Mesodermal cell (in vitro differentiated cells): ENCODE measurements around the gene TCL1A.

Experiments used
- H3K27ac ChIP-seq: 2 replicates; pipeline ENCODE4 v1.7.0; 2013; ENCODE audit warnings: mild to moderate bottlenecking, low read depth, low read length, moderate library complexity; ENCODE audit not compliant: severe bottlenecking
- H3K36me3 ChIP-seq: 2 replicates; pipeline ENCODE4 v1.7.1; 2013; ENCODE audit warnings: mild to moderate bottlenecking, low read length, moderate library complexity; ENCODE audit not compliant: control insufficient read depth, insufficient read depth
- H3K4me1 ChIP-seq: one replicate; pipeline ENCODE4 v1.7.1; 2013; ENCODE audit warnings: mild to moderate bottlenecking, low read length; ENCODE audit not compliant: insufficient read depth, control insufficient read depth, poor library complexity, severe bottlenecking
- H3K4me3 ChIP-seq: 2 replicates; pipeline ENCODE4 v1.7.0; 2013; ENCODE audit warnings: low read length, control low read depth, mild to moderate bottlenecking; ENCODE audit not compliant: insufficient read depth, poor library complexity, severe bottlenecking; ENCODE audit errors: extremely low read depth
- H3K9me3 ChIP-seq: 2 replicates; pipeline ENCODE4 v1.7.1; 2013; ENCODE audit warnings: mild to moderate bottlenecking, low read length, moderate library complexity; ENCODE audit not compliant: control insufficient read depth
- WGBS, 2 experiments: methylation state at CpG; one replicate each; pipeline ENCODE4 v1.1.5; 2013; ENCODE audit warnings: missing lambda C conversion rate in 2 of 2; ENCODE audit not compliant: insufficient coverage in 2 of 2; 5-methylcytosine and 5-hydroxymethylcytosine counted together

TCL1A gene

DNA sequence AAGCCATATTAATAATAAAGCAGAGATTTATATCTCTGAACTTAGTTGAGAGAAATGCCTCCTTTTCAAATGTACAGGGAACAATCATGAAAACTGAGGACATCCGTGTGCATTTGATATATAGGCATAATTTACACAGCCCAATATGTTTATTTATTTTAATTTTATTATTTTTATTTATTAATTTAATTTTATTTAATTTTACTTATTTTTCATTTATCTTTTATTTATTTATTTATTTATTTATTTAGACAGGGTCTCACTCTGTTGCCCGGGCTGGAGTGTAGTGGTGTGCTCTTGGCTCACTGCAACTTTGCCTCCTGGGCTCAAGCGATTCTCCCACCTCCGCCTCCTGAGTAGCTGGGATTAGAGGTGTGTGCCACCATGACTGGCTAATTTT lies 8.4 kb downstream of the TCL1A start:
- Histone ChIP-seq H3K4me1 (peaks cover 3% of the 10 kb centered on the region), H3K36me3 (no peaks in the 10 kb centered on the region), H3K4me3 (no peak overlapping the region), H3K9me3 (no peaks in the 10 kb centered on the region), H3K27ac (no peak overlapping the region)
- 89% methylated on average over 2 of the region's 4 CpGs; no CpG with 5 or more reads in 1 of the 2 experiments for WGBS, 2 experiments

DNA sequence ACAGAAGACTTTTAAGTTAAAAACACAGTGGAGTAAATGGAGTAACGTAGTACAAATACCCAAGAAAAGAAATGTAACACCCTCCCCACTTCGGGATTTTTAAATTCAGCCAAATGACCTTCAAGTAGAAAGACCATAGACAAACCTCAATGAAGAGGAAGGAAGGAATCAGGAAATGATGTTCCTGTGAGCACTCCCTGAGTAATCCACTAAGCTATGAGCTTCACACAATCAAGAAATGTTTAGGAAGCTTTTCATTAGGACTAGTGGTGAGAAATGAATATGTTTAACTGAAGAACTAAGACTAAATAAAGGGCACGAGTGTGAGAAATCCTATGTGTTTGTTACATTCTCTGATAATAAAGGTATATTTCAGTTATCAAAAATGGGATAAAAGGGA lies 10.1 kb downstream of the TCL1A start:
- 100% methylated on average over 1 to 2 of the region's 3 CpGs for WGBS, 2 experiments
- Histone ChIP-seq H3K4me1 (peaks cover 3% of the 10 kb centered on the region), H3K36me3 (no peaks in the 10 kb centered on the region), H3K9me3 (no peaks in the 10 kb centered on the region), H3K27ac (no peak overlapping the region), H3K4me3 (no peak overlapping the region)

DNA sequence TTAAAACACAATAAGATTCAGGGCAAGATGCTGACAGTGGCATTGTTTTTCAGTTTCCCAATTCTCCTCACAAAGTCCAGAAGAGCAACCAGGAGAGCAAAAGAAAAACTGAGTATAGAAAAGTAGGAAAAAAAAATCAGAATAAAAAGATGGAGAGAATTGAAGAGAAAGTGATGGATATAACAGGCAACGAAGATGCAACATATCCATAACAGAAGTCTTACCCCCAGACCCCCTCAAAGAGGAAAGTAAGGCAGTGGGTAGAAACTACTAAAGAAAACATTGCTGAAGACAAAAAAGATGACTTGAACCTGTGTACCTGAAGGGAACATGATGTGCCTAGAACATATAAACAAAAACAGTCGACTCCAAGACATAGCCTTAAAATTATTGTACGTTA lies 10.6 kb downstream of the TCL1A start:
- H3K4me1 ChIP-seq = peaks cover 3% of the 10 kb centered on the region
- no peak overlapping the region for H3K4me3 ChIP-seq
- H3K36me3 ChIP-seq = no peaks in the 10 kb centered on the region
- H3K9me3 ChIP-seq = no peaks in the 10 kb centered on the region
- no CpG with 5 or more reads among the region's 3 CpGs for WGBS, 2 experiments
- no peak overlapping the region for H3K27ac ChIP-seq

DNA sequence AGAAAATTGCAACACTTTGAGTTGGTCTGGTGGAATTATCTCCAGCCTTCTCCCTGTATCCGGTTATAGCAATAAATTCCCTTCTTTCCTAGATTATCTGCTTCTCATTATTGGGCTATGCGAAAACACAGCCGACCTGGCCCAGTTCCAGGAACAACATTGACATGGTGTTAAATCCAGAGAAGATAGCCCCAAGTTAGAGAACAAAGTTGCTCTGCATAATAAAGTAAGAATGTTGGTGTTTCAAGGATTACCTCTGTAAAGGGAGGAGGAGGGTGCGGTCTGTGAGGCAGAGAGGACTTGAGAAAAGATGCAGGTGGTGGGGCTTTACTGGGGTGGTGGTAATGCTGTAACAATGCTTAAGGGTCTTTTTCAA lies 12.1 kb downstream of the TCL1A start:
- Histone ChIP-seq H3K4me3 (no peak overlapping the region), H3K9me3 (no peaks in the 10 kb centered on the region), H3K4me1 (peaks cover 3% of the 10 kb centered on the region), H3K27ac (no peak overlapping the region), H3K36me3 (no peaks in the 10 kb centered on the region)
- 61 to 63% methylated on average over 3 to 4 of the region's 4 CpGs for WGBS, 2 experiments

DNA sequence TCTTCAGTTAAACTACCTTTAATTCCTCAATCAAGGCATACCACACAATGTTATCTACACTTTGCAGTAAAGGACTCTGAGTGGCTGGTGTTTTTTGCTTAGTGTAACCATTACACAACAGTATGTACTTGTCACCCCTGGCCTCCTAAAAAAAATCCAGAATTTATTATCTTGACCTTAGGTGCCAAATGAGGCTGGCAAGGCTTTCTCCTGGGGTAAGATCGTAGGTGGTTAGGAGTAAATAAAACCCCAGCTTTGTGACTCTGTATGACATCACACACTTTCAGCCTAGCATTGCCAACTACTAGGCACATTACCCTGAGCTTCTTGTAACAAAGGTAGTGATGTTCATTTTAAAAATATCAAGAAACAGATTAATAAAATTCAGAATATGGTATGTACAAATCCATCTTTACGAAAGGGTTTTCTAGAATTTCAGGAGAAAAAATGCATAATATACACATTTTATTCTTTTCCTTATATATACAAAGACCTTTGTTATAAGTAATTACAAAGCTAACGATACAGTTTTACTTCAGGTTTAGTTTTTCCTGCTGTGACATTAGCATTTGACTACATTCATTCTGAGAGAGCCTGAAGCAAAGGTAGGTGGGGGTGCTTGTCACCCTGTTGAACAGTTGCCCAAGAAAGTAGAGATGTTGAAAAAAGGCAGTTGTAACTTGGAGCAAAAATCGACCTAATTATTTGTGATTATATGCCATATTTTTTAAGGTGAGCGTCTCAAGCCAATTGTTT lies 13.5 kb downstream of the TCL1A start:
- no peaks in the 10 kb centered on the region for H3K9me3 ChIP-seq
- 29% methylated on average over 2 of the region's 5 CpGs; no CpG with 5 or more reads in 1 of the 2 experiments for WGBS, 2 experiments

DNA sequence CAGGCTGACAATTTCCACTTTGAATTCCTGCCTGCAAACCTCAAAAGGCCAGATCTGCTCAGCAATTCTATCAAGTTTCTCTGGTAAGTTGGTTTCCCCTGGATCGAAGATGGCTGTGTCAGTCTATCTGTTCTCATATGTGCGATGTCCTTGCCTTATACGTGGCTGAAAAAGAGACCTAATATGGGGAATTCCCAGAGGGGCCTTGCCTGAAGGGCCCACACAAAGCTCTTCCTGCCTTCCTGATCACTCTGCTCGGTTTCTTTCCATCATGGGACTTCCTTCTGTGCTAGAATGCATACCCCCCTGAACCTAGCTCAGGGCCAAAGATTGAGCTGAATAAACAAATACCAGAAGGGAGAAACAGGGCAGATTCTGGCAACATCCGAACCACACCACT lies 14.5 kb downstream of the TCL1A start:
- 68 to 74% methylated on average over 3 to 4 of the region's 5 CpGs for WGBS, 2 experiments
- Histone ChIP-seq H3K27ac (no peak overlapping the region), H3K9me3 (no peaks in the 10 kb centered on the region), H3K4me3 (no peak overlapping the region), H3K36me3 (no peaks in the 10 kb centered on the region), H3K4me1 (peaks cover 3% of the 10 kb centered on the region)

More for the DNA sequence above, 13.5 kb downstream of the TCL1A start:
- Histone ChIP-seq H3K27ac (no peak overlapping the region), H3K36me3 (no peaks in the 10 kb centered on the region), H3K4me3 (no peak overlapping the region), H3K4me1 (peaks cover 3% of the 10 kb centered on the region)

DNA sequence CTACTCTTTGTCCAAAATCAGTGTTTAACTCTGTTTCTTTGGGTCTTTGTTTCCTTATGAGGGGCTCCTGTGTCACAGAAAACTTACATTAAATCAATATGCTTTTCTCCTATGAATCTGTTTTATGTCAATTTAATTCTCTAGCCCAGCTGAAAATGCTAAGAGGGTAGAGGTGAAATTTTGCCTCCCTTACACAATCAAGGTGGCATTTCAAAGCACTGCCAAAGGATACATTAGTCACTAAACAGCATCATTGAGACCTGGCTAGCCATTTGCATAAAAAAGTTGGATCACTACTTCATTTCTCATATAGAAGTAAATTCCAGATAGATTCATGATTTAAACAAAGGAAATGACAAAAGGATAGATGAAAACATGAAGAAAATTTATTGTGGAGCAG lies 15.6 kb downstream of the TCL1A start:
- H3K27ac ChIP-seq = no peak overlapping the region
- H3K36me3 ChIP-seq = no peaks in the 10 kb centered on the region
- no peaks in the 10 kb centered on the region for H3K4me1 ChIP-seq
- H3K4me3 ChIP-seq = no peak overlapping the region
- no peaks in the 10 kb centered on the region for H3K9me3 ChIP-seq

DNA sequence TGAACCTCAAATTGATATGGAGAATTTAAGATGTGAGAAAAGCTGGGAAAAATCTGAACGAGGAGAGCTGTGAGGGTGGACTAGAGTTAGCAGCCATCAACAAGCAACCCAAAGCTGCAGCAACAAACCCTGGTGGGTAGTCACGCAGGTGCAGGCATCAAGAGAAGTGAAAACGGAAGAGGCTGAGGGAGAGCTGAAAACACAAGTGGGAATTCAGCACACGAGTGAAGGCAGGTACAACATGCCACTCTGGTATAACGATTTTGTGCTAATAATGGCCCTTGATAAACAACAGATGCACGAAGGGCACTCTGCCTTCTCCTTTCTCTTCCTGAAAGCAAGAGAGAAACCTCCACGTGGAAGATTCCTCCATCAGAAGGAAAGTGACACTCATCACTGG lies 16.2 kb downstream of the TCL1A start:
- H3K27ac ChIP-seq = no peak overlapping the region
- no peak overlapping the region for H3K4me3 ChIP-seq
- H3K36me3 ChIP-seq = no peaks in the 10 kb centered on the region
- no peaks in the 10 kb centered on the region for H3K9me3 ChIP-seq
- no peaks in the 10 kb centered on the region for H3K4me1 ChIP-seq
- 79 to 92% methylated on average over 6 to 7 of the region's 7 CpGs for WGBS, 2 experiments

DNA sequence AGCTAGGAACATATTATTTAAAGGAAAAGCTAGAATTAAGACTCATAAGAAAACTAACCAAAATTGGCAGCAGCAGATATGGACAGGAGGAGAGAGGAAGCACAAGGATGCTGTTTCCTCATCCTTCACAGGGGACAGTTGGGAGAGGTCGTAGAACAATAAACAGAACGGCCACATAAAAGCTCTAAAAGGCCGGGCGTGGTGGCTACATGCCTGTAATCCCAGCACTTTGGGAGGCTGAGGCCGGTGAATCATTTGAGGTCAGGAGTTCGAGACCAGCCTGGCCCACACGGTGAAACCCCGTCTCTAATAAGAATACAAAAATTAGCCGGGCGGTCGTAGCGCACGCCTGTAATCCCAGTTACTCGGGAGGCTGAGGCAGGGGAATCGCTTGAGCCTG lies 17.2 kb downstream of the TCL1A start:
- H3K9me3 ChIP-seq = no peaks in the 10 kb centered on the region
- H3K36me3 ChIP-seq = no peaks in the 10 kb centered on the region
- no peak overlapping the region for H3K4me3 ChIP-seq
- no peak overlapping the region for H3K27ac ChIP-seq
- H3K4me1 ChIP-seq = no peaks in the 10 kb centered on the region
- WGBS, 2 experiments = 77 to 87% methylated on average over 15 of the region's 15 CpGs

DNA sequence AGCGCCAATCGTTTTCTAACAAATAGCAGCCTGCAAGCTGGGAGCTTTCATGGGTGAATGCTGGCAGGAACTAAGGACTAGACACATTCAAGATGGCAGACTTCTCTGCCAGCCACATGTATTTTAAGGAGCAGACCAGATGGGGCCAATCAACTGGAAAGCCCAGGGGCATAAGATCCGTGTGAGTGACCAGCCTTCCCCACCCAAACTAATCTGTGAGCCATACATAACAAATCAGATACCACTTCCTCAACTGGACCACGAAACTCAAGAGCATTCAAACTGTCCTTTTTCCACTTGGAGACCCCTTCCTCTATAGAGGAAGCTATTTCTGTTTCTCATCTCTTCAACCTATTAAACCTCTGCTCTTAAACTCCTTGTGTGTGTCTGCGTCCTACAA lies 18.0 kb downstream of the TCL1A start:
- Histone ChIP-seq H3K4me1 (no peaks in the 10 kb centered on the region), H3K36me3 (no peaks in the 10 kb centered on the region), H3K27ac (no peak overlapping the region), H3K9me3 (no peaks in the 10 kb centered on the region), H3K4me3 (no peak overlapping the region)
- WGBS, 2 experiments = 81 to 93% methylated on average over 5 of the region's 5 CpGs

DNA sequence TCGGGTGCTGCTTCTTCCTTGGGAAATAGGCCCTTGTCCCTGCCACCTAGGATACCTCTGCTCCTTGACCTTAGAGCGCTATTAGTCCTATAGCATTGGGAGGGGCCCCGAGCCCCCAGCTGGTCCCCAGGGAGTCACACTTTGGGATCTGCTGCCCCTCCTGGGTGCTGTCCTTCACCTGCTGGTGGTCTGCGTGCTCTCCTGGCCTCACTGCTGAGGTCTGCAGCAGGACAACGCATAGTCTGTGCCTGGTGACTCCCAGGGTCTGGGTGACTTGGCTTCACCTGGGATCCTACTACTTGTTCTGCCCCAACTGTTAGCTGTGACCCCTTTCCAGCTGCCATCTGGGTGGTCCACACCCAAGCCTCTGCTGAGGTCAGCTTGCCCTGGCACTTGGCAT lies 18.9 kb downstream of the TCL1A start:
- WGBS, 2 experiments = 94 to 100% methylated on average over 2 to 4 of the region's 5 CpGs
- Histone ChIP-seq H3K36me3 (no peaks in the 10 kb centered on the region), H3K27ac (no peak overlapping the region), H3K4me3 (no peak overlapping the region), H3K4me1 (no peaks in the 10 kb centered on the region), H3K9me3 (no peaks in the 10 kb centered on the region)
